Lung (tissue), 12 donors: ENCODE measurements around the gene ITGB2. TPM values are rescaled to one million over a fixed set of nuclear protein-coding genes. Genes with fewer than 3 reads are reported as not detected.

Source experiments
- ATAC-seq: fragments of 200-7000 bp; cut with Tn5 transposase; one replicate; pipeline ENCODE4 v1.9.1; 2020; ENCODE audit warnings: moderate number of reproducible peaks; ENCODE audit not compliant: insufficient read depth, low FRiP score
- DNase-seq, 3 donors: peaks; one replicate each; pipeline ENCODE4 v3.0.0-alpha.2; 2013 to 2017
- H3K27ac ChIP-seq, 2 donors: one replicate each; pipeline ENCODE4 v1.5.1; 2013; ENCODE audit warnings: mild to moderate bottlenecking in 2 of 2, moderate library complexity in 2 of 2, control low read depth in 1 of 2, inconsistent platforms in 1 of 2, low read depth in 1 of 2, low read length in 1 of 2
- H3K27me3 ChIP-seq, 3 donors: one replicate each; pipeline ENCODE4 v1.5.1; 2013; ENCODE audit warnings: low read length in 2 of 3; ENCODE audit not compliant: control insufficient read depth in 3 of 3, insufficient read depth in 3 of 3
- H3K36me3 ChIP-seq, 4 donors: one replicate each; pipeline ENCODE4 v1.5.1; 2013; ENCODE audit warnings: low read length in 4 of 4, mild to moderate bottlenecking in 1 of 4, moderate library complexity in 1 of 4; ENCODE audit not compliant: control insufficient read depth in 4 of 4, insufficient read depth in 4 of 4
- H3K4me1 ChIP-seq, 5 donors: one replicate each; pipeline ENCODE4 v1.5.1; 2013; ENCODE audit warnings: low read length in 5 of 5, mild to moderate bottlenecking in 2 of 5, moderate library complexity in 1 of 5; ENCODE audit not compliant: control insufficient read depth in 5 of 5, insufficient read depth in 5 of 5
- H3K4me3 ChIP-seq: one replicate; pipeline ENCODE4 v1.5.1; 2013; ENCODE audit warnings: mild to moderate bottlenecking, control low read depth, moderate library complexity
- H3K9ac ChIP-seq, 2 donors: one replicate each; pipeline ENCODE4 v1.5.1; 2013; ENCODE audit warnings: low read length in 2 of 2, control low read depth in 1 of 2; ENCODE audit not compliant: insufficient read depth in 1 of 2
- H3K9me3 ChIP-seq, 4 donors: one replicate each; pipeline ENCODE4 v1.5.1; 2013; ENCODE audit warnings: low read length in 3 of 4, mild to moderate bottlenecking in 1 of 4, moderate library complexity in 1 of 4; ENCODE audit not compliant: control insufficient read depth in 4 of 4, insufficient read depth in 3 of 4
- CTCF ChIP-seq: IDR thresholded peaks from 2 replicates; pipeline ENCODE4 v1.5.1; 2012; ENCODE audit warnings: mild to moderate bottlenecking; ENCODE audit errors: control extremely low read depth, extremely low read depth
- WGBS, 2 donors: extraction: QIAGEN DNeasy Blood & Tissue Kit; methylation state at CpG; one replicate each; pipeline ENCODE4 v1.1.7; 2013; 5-methylcytosine and 5-hydroxymethylcytosine counted together
- polyA plus RNA-seq, 2 donors: library from polyadenylated mRNA; stranded (reverse); fragments of 200-250 nt; gene quantifications; one replicate each; pipeline ENCODE4 v1.2.1, GENCODE V29; 2013
- total RNA-seq, 2 donors: library from RNA; depleted of rRNA in 1 of 2; stranded (reverse); fragments of >200 nt in 1 of 2; gene quantifications; one replicate each; pipeline ENCODE4 v1.2.1, GENCODE V29; 2014 to 2021
- donor health status: control.
- donor health status: control.
- donor health status: Bipolar disorder and iron deficiency.
- donor health status: healthy.
- donor health status: DM: yes; HTN: yes; CAD: no.

The ITGB2 gene
- total and polyA plus RNA-seq, 4 donors: 52.9 to 376 (median 187) TPM

GRCh38 chr21:44874240-44874496, 46.5 kb downstream of the ITGB2 start:
- Histone ChIP-seq H3K9ac (peak overlapping the region; percentile 35 to 42), H3K27me3 (peaks cover 0 to 6% (median 5%) of the 10 kb centered on the region in 3 donors), H3K36me3 (no peaks in the 10 kb centered on the region), H3K9me3 (no peaks in the 10 kb centered on the region), H3K4me1 (peaks cover 11 to 35% (median 19%) of the 10 kb centered on the region in 5 donors), H3K27ac (peak overlapping the region; percentile 91 to 92), H3K4me3 (peak overlapping the region; percentile 50)
- ATAC-seq: no peak
- no peak for DNase-seq
- 0 to 2% methylated on average over 20 of the region's 20 CpGs for WGBS, 2 donors
- TF ChIP-seq CTCF: no peak

- Histone ChIP-seq H3K4me3 (peak within 1 kb of the TSS; percentile 97), H3K9ac (peak within 1 kb of the TSS; percentile 36 to 42), H3K27me3 (peaks cover 0 to 6% (median 5%) of the 10 kb centered on the region in 3 donors), H3K4me1 (peaks cover 11 to 35% (median 23%) of the 10 kb centered on the region in 5 donors), H3K27ac (peak within 1 kb of the TSS; percentile 92 to 93), H3K36me3 (no peaks in the 10 kb centered on the region), H3K9me3 (no peaks in the 10 kb centered on the region)
- 0% methylated on average over 78 to 123 of the region's 123 CpGs for WGBS, 2 donors
- ATAC-seq (peak; percentile 87), DNase-seq (peak; percentile 99)
- TF ChIP-seq CTCF: no peak
Measured at GRCh38 chr21:44873356-44874239, 47.1 kb downstream of the ITGB2 start, which contains the start of gene PTTG1IP. Gene PTTG1IP, minus strand, starts transcription at chr21:44873690. Its CDS starts 74 bp downstream, at chr21:44873616.

DNA sequence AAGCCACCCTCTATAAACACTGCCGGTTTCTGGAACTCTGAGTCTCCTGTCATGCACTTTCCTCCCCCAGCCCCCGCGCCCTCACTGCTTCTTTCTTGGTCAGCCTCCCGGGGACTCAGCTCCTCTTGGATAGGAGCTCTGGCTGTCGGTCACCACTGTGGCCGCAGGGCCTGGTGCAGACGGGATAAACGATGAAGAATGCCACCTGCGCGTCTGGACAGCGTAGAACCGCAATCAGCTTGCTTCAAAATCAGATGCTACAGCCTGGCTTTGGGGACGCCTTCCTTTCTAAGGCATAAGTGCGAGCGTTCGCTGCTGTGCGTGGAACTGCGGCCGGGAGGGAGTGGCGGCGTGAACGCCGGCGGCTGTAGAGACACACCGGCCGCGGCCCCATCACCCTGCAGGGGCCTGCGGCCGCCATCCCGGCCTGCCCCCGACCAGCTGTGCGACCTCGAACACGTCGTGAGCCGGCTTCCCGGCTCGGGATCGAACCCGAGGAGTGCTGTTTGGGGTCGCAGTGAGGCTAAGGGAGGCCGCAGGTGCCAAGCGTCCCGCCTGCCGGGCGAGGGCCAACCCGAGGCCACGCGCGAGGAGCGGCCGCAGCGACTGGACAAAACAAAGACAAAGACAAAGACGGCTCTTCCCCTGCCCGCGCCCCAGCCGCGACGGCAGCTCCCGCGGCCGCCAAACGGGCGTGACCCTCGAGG, 47.9 kb downstream of the ITGB2 start:
- Histone ChIP-seq H3K4me3 (peak overlapping the region; percentile 97), H3K36me3 (no peaks in the 10 kb centered on the region), H3K27me3 (peaks cover 0 to 6% (median 3%) of the 10 kb centered on the region in 3 donors), H3K27ac (peak overlapping the region; percentile 92 to 93), H3K9me3 (no peaks in the 10 kb centered on the region), H3K4me1 (peaks cover 11 to 35% (median 25%) of the 10 kb centered on the region in 5 donors), H3K9ac (peak overlapping the region in 1 of 2 donors; percentile 36)
- 0% methylated on average over 56 to 65 of the region's 65 CpGs for WGBS, 2 donors
- TF ChIP-seq CTCF: no peak
- DNase-seq (peak; percentile 31 to 40 (median 35)), ATAC-seq (no peak)
